Neural progenitor cell (in vitro differentiated cells): Measurements from ENCODE around the gene RAD51B.

ENCODE experiments used
- EZH2 ChIP-seq: fragments of 200-600 bp; sonication (generic); IDR thresholded peaks from 2 replicates; pipeline ENCODE4 v1.6.1; 2017; ENCODE audit warnings: antibody characterized with exemption, mild to moderate bottlenecking, moderate library complexity
- TF ChIP-seq, protein P1 (sequence below): fragments of 200-600 bp; sonication (generic); IDR thresholded peaks from 2 replicates; pipeline ENCODE4 v1.5.1; 2017; ENCODE audit warnings: antibody characterized with exemption, mild to moderate bottlenecking

DNA sequence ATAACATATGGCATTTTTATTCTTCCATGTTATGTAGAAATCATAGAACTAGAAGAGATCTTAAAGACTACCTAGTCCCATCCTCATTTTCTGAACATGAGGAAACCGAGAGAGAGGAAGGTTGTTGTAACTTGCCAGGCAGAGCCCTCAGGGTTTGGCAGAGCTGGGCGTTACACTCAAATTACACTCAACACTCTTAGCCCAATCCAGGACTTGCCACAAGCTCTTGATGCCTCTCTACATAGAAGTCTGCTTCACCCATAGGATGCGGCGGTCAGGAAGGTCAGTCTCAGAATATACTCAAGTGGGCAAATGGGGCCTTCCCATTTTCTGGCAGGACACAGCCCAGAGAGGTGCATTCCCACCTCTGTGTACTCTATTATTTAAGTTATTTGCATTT, 765.2 kb downstream of the RAD51B start:
- TF ChIP-seq, protein P1, sequence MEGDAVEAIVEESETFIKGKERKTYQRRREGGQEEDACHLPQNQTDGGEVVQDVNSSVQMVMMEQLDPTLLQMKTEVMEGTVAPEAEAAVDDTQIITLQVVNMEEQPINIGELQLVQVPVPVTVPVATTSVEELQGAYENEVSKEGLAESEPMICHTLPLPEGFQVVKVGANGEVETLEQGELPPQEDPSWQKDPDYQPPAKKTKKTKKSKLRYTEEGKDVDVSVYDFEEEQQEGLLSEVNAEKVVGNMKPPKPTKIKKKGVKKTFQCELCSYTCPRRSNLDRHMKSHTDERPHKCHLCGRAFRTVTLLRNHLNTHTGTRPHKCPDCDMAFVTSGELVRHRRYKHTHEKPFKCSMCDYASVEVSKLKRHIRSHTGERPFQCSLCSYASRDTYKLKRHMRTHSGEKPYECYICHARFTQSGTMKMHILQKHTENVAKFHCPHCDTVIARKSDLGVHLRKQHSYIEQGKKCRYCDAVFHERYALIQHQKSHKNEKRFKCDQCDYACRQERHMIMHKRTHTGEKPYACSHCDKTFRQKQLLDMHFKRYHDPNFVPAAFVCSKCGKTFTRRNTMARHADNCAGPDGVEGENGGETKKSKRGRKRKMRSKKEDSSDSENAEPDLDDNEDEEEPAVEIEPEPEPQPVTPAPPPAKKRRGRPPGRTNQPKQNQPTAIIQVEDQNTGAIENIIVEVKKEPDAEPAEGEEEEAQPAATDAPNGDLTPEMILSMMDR, result no peak
- TF ChIP-seq EZH2, result no peak
